ENCODE measurements around the gene ADARB1. TPM values are rescaled to one million over a fixed set of nuclear protein-coding genes. Genes with fewer than 3 reads are reported as not detected.

The ADARB1 gene
- total RNA-seq, 1 experiment from 2014 or later = 5.0 TPM

DNA sequence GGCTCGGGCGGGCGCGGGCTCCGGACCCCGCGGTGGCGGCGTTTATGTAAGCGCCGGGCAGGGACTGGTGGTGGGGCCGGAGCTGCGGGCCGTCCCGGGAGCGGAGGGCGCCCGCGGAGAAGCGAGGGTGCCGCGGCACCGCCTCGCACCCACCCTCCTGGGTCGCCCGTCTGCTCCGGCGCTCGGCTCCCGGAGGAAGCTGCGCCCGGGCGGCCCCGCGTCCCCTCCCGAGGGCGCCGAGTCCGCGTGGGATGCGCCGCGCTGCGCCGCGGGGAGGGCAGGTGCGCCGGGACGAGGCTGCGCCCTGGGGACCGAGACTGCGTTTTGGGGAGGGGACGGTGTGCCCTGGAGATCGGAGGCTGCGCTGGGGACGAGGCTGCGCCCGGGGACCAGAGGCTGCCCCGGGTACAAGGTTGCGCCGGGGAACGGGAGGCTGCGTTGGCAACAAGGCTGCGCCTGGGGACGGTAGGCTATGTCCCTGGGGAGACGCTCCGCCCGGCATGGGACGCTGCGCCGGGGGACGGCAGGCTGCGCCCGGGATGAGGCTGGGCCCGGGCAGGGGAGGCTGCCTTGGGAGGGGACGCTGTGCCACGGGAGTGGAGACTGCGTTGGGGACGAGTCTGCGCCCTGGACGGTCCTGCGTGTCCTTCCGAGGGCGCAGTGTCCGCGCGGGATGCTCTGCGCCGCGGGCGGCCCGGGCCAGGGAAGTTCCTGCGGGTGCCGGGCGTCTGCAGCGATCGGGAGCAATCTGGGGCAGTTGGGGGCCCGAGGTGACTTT lies 627 bp downstream of the ADARB1 start:
- peak; percentile 38 for DNase-seq (ENCODE audit: low read depth)

DNA sequence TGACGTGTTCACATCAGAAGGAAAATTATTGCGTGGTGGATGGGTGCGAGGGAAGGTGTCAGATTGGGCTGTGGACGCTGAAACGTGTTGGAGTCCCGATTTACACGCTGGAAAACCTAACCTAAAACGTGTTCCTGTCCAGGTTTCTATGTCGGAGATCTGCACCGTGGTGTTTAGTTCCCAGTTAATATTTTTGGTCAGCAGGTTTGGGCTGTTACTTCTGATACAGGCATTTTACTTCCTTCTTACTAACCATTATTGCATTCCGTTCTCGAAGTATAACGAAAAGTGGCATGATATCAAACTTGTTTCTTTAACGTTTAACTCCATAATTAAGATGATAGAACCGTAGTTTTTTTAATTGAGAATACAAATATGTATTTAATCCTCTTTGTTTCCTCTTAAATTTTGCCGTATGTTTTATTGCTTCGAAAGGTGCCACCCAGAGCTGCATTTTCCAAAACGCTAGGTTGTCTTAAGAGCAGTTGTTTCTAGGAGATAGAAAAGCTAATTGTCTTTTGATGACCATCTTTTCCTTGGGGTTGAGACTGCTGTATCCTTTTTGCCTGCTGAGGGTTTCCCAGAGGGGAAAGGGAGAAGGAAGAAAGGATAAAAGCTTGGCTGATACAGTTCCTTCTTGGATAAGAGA lies 1.3 kb downstream of the ADARB1 start:
- no peak for DNase-seq (ENCODE audit: low read depth)

DNA sequence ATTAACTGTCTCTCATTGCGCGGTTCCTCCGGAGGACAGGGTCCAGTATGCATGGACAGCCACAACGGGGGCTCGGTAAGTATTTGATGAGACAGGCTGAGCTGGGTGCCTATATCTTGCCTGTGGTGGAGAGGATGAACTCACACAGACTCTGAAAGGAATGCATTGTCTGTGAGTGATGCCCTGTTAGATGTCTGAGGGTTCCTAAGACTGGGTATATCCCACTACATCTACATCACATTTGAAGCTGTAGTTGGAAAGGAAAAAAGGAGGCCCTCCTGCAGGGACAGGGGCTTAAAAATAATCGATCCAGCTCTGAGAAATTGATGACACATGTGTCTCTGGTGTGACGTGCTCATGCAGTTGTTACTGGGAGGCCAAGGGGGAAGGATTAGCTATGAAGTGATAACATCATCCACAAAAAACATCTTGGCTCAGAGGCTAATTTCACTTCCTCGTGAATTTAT lies 1.9 kb downstream of the ADARB1 start:
- DNase-seq (ENCODE audit: low read depth) = no peak

DNA sequence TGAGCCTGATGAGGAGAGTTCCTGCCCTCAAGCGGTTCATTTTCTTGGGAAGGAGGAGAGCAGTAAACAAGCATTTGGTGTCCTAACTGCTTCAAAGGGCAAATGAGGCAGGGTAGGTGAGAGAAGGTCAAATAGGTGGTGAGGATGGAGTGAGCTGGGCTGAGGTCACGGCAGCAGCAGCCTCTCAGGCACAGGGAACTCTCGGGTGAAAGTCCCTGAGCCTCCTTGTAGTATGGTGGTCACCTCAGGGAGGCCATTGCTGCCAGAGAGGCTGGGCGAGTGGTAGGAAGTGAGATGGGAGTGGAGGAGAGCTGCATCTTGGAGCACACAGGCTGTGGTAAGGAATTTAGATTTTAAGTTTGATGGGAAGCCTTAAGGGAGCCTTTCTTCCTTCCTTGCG lies 4.0 kb downstream of the ADARB1 start:
- no peak for DNase-seq (ENCODE audit: low read depth)

DNA sequence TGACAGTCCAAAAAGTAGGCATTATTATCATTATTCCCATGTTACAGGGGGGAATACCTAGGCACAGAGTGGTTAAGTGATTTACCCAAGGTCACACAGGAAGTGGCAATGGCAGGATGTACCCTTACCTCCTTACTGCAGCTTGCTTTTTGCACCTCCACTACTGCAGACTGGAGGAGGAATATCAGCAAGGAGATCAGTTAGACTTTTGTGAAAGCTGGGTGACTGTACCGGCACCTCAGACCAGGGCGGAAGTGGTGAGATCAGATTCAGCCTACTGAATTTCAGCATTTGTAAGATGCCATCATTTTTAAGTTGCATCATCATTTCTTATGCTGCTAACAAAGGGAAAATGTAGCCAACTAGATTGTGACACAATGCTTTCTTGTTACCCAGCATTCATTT lies 4.5 kb downstream of the ADARB1 start:
- DNase-seq (ENCODE audit: low read depth) = peak; percentile 56

DNA sequence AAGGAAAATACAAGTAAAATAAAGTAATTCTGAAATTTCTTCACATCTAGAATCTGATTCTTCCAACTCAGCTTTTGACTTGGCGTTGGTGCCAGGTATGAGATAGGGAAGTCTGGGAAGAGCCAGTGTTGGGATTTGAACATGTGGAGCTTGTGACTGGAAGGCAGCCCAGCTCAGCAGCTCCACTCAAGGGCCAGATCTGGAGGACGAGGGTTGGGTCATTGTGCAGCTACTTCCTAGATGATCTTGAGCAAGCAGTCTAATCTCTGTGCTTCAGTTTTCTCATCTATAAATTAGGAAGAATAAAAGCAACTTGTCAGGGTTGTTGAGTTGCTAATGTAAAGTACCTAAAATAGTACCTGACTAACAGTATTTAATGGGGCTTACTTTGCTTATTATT lies 5.0 kb downstream of the ADARB1 start:
- no peak for DNase-seq (ENCODE audit: low read depth)

DNA sequence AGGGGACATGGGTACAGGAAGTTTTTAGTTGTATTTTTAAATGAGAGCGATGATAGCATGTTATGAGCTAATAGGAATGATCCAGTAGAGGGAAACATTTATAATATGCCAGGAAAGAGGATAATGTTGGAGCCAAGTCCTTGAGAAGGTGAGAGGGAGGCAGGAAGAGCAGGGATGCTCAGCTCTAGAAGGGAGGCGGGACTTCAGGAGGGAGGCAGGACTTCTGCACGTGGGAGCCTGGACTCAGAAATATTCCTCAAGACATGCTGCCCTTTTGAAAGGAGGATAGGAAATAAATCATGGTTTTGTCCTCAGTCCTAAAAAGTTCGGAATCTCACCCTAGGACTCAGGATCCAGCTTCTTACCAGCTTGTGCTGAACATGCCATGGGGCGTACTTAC lies 5.9 kb downstream of the ADARB1 start:
- DNase-seq (ENCODE audit: low read depth) = no peak

DNA sequence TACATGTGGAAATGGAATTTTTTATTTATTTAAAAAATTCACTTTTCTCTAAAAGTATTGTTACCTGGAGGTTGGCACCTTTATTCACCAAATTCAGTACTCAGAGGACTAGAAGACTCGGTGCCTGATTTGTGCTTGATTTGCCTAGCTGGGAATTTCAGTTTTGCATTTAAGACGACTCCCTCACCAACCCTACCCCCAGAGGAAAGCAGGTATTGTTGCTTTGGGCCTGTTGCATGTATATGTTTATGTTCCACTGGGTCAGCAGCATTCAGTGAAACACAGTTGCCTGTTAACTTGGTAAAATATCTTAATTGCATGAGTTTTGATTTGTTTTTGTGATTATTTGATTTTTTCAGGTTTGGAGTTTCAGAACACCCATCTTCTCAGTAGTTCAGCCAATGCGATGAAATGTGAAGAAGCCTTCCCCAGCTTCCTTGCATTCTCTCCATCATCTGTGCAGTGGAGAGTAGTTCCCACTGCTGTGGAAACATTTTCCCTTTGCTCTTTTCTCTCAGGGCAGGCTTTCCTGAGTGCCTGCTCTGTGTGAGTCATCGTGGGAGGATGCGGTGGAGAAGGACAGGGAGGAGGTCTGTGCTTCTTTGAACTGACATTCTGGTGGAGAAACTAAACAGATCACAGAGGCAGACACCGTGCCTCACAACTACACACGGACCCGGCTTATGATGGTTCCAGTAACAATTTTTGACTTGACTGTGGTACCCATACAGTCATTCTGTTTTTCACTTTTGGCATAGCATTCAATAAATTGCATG lies 6.4 kb downstream of the ADARB1 start:
- DNase-seq (ENCODE audit: low read depth) = peak; percentile 61

DNA sequence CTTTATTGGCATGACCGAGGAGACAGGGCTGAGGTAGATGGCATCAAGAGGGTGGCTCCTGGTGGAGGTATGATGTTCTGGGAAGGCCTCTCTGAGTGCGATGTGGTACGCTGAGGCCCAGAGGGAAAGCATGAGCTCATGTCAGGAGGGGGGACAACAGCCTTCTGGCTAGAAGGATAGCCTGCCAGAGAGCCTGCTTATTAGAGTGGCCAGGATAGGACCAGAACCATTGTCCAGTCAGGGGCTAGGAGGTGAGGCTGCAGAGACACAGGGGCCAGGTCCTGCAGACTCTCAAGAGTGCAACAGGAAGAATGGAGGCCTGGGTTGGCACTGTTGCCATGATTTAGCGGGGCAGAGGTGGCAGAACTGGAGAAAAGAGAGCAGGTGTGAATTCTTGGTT lies 7.3 kb downstream of the ADARB1 start:
- DNase-seq (ENCODE audit: low read depth) = no peak

DNA sequence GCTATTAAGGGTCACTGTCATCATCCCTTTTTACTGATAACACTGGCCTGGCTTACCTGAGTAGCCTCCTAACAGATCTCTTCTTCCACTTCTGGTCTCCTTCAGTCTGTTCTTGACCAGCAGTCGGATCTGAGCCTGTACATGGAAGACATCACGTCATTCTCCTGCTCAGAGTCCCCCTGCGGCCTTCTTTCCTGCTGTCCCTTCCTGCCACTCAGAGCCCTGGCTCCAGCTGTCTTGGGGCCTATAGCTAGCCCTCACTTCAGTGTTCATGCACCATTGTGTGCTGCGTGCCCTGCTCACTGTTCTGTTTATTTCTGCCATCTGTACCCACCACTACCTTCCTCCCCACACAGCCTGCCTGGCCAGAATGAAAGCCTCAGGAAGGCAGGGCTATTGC lies 8.4 kb downstream of the ADARB1 start:
- no peak for DNase-seq (ENCODE audit: low read depth)

DNA sequence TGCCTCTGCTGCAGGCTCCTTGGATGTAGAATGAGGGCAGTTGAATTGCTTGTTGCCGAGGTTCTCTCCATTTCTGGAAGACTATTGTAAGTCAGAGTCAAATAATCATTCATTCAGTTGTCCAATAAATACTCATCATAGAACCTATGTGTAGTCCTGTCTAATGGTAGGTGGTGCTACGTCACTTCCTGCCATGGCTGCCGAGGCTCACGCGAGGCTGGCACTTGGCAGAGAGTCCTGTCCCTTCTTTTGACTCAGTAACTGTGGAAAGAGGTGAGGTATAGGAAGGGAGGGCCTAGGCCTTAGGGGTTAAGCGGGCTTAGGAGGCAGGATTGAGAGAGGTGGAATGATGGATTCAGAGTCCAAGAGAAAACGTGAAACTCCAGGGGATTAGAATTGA lies 9.7 kb downstream of the ADARB1 start:
- no peak for DNase-seq (ENCODE audit: low read depth)

DNA sequence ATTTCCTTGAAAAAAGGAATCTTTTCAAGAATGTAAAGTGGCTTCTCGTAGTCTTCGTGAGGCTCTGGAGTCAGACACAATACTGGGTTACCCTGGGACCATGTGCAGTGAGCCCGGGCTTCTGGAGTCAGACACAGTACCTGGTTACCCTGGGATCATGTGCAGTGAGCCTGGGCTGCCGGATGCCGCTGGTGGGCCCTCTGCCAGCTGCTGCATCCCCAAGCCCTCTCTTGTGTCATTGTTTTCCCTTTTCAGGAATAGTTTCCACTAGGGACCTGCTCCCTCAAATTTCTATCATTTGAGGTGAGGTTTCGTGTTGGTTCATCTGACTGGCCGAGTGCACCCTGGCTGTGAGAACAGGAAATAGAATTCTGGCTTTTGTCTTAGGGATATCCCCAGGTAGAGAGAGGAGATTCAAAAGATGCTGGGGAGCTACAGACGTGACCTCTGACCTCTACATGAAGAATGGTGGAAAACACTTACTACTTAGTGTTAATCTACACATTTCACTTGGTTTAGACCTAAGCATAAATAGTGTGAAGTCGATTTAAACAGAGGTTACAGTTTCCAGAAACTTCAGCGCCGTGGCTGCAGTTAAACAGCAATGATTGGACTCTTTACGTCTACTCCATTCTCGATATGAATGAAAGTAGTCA lies 10.6 kb downstream of the ADARB1 start:
- no peak for DNase-seq (ENCODE audit: low read depth)

DNA sequence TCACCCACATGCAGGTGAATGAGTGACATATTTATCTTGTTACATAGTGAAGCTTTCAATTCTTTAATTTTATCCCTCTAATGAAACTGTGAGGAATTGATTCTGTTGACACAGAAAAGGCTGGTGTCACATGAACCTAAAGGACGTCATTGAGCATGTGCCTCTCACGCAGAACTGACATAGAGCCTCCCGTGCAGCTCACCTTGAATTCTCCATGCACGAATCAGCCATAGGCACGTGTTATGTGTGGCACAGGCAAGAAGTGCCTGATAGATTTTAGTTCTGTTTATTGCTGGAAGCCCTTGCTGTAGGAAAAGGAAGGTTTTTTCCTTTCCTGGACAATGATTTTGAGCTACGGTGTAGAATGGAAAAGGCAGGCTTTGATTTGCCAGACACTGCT lies 11.3 kb downstream of the ADARB1 start:
- no peak for DNase-seq (ENCODE audit: low read depth)

DNA sequence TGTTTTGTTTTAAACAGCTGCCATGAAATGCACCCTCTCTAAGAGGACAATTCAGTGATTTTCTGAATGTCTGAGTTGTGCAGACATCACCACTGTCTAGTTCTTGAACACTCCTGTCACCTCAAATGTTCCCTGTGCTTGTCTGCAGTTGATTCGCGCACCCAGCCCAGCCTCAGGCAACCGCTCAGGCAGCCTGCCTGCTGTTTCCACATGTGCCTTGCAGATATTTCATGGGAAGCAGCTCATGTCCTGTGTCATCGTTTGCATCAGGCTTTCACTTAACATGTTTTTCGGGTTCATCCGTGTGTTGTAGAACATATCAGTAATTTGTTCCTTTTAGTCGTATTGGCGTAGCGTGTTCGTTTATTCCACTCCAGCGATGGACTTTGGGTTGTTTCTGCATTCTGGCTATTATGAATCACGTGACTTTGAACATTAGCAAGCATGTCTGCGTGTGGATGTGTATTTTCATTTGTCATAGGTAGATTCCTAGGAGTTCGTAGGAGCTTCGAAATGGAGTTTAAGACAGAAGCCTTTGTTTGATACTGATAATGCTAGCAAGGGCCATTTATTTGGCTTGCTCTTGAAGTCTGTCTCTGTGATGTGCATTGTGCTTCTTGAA lies 12.1 kb downstream of the ADARB1 start:
- no peak for DNase-seq (ENCODE audit: low read depth)

DNA sequence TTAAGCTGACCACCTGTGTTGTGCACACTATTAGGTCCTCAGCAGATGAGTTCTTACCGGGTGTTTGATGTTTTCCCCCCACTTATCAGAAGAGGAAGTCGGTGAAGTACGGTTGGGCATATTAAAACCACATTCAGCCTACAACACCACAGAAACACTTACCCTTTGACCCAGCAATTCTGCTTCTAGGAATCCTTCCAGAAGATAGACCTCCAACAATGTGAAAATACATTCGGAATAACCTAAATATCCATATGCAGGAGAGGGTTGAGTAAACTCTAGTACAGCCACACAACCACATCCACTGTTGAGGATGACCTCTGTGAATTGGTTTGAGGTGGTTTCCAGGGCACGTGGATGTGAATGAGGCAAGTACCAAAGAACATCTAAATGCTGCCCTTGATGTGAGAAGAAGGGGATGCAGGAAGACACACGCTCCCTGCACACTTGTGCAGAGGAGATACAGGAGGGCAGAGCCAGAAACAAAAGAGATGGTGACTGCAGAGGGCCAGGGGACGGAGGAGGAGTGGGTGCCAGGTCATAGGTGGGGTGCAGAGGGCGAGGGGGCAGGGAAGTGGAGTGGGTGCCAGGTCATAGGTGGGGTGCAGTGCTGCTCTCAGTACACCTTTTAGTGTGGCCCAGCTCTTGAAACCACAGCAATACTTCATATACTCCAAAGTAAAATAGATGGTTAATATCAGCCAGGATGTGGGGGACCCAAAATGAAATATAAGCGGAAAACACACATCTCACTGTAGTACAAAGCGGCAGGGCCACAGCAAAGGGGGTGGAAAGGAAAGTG lies 12.8 kb downstream of the ADARB1 start:
- no peak for DNase-seq (ENCODE audit: low read depth)

DNA sequence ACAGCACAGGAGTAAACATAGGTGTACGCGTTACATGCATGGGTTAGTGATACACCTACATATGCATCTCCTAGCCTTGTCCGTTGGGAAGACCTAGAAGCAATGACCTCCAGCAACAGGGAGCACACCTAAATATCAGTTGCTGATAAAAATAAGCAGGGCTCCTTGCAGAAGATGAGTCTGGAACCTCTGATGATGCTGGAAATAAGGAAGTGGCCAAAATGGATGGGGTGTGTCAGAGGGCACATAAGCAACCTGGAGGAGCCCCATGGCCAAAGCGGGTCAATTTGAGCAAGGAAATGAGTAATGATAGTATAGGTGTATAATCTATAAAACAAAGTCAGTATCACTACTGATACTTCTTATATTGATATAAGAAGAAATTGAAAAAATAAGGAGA lies 13.7 kb downstream of the ADARB1 start:
- no peak for DNase-seq (ENCODE audit: low read depth)

DNA sequence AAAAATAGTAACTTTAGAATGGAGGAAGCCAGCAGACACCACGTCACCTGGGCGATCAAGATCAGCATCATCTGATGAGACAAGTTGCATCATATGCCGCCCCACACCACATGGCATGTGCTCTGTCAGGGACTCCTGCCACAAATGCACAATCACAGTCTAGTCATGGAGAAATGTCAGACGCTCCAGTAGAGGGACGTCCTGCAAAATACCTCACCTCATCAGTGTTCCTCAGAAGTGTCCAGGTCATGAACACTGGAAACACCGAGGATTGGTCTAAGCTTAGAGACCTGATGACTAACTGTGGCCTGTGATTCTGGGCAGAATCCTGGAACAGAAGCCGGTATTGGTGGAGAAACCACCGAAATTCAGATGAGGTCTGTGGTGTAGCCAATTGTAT lies 14.3 kb downstream of the ADARB1 start:
- DNase-seq (ENCODE audit: low read depth) = peak; percentile 25

DNA sequence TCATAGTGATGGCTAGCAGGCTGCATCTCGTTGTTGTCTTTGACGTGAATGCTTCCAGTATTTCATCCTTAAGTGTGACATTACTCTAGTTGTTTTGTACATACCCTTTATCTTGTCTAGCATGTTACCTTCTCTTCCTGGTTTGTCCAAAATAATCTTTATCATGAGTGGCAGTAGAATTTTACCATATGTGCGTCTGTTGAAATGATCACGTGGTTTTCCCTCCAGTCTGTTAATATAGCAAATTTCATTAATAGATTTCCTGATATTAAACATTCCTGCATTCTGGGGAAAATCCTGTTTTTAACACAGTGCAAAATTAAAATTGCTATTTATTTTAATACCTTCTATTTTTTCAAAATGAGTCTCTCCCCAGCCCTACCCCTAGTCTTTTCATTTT lies 15.6 kb downstream of the ADARB1 start:
- no peak for DNase-seq (ENCODE audit: low read depth)

DNA sequence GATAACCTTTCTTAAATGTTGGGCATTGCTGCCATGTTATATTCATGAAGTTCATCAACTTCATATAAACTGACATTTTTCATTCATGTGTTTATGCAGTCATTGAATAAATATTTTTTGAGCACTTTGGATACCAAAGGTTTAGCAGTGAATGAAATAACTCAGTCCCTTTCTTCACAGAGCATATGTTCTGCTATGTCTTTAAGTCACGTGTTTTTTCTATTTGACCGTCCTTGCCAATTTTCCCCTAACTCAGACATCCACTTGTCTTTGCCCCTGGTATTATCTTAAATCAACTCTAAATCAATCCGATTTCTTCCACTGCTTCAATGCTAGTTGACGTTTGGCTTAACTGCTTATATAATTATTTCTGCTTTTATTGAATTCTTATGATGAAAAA lies 16.6 kb downstream of the ADARB1 start:
- DNase-seq (ENCODE audit: low read depth) = no peak

DNA sequence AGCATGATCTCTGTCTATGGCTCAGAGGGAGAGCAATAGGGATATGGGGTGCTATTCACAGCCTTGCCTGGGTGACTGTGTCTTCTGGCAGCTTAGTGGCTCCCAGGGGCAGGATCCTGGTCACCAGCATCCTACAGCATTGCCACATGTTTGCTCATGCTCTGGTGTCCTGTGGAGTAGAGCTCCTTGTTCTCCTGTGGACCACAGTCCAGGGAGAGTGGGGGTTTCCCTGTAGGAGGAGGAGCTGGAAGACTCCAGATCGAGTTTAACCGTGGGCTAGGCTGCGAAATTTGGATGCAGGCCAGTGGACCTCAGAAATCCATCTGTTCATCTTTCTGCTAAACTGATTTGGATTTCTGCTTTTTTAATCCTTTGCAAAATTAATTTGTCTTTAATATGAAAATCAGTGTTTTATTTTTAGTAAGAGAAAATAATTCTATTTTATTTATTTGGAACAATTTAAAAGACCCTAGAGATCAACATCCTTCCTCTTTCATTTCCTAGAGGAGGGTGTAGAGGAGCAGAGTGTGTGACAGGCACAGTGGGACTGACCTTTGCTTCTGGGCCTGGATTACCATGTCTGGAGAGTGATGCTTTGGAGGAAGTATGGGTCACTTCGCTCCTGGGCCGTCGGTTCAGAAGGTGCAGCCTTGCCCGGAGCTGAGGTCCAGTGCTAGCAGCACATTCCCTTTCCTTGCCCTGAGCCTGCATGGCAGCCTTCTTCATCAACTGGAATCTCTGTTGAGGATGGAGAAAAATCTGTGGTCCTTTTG lies 17.4 kb downstream of the ADARB1 start:
- DNase-seq (ENCODE audit: low read depth) = no peak
